ENCODE results near the gene DAPP1. TPM values are rescaled to one million over a fixed set of nuclear protein-coding genes. Genes with fewer than 3 reads are reported as not detected.

DAPP1 gene
- total RNA-seq, 1 experiment from 2014 or later: 17.6 TPM

- BruUV-seq (replicated peaks): no TSS peak
- Mint-ChIP-seq H3K27me3 (ENCODE audit: insufficient read depth, unreplicated experiment) (no peaks in the 10 kb centered on the region), H3K27ac (ENCODE audit: low read depth, unreplicated experiment) (no peak overlapping the region), H3K4me3 (ENCODE audit: unreplicated experiment) (no peak overlapping the region), H3K36me3 (ENCODE audit: insufficient read depth, unreplicated experiment) (peaks cover 31% of the 10 kb centered on the region), H3K9me3 (ENCODE audit: unreplicated experiment) (no peaks in the 10 kb centered on the region), H3K4me1 (ENCODE audit: insufficient read depth, unreplicated experiment) (peaks cover 11% of the 10 kb centered on the region)
- intact Hi-C loops (cut with micrococcal nuclease): no loop called here
- CTCF ChIA-PET: interaction anchor here (0.7 to 5.6 kb wide), 4 partner anchors 62 to 77 kb away, joined by 3 to 24 read pairs (median 10); no protein-coding TSS in a partner anchor
- TF ChIP-seq CTCF (IDR thresholded peaks at IDR 0.05; ENCODE audit: unreplicated experiment): no peak
- POLR2A ChIA-PET: interaction anchor here (0.7 to 0.8 kb wide), 2 partner anchors 8 to 23 kb away, joined by 3 read pairs; partner anchors contain the start of gene LAMTOR3
- DNase-seq (ENCODE audit: unreplicated experiment): peak; percentile 29
Observed at GRCh38 chr4:99886146-99886545, 69.5 kb downstream of the DAPP1 start.

GRCh38 chr4:99887837-99888236, 71.2 kb downstream of the DAPP1 start:
- no TSS peak for BruUV-seq (replicated peaks)
- DNase-seq (ENCODE audit: unreplicated experiment): no peak
- intact Hi-C loops (cut with micrococcal nuclease): no loop called here
- Mint-ChIP-seq H3K27ac (ENCODE audit: low read depth, unreplicated experiment) (no peak overlapping the region), H3K4me1 (ENCODE audit: insufficient read depth, unreplicated experiment) (peaks cover 21% of the 10 kb centered on the region), H3K27me3 (ENCODE audit: insufficient read depth, unreplicated experiment) (no peaks in the 10 kb centered on the region), H3K4me3 (ENCODE audit: unreplicated experiment) (no peak overlapping the region), H3K36me3 (ENCODE audit: insufficient read depth, unreplicated experiment) (peaks cover 28% of the 10 kb centered on the region), H3K9me3 (ENCODE audit: unreplicated experiment) (no peaks in the 10 kb centered on the region)
- ChIA-PET CTCF (interaction anchor here (5.6 kb wide), 1 partner anchor 79 kb away, joined by 24 read pairs; no protein-coding TSS in a partner anchor), POLR2A (no interaction called here)
- no peak for TF ChIP-seq CTCF (IDR thresholded peaks at IDR 0.05; ENCODE audit: unreplicated experiment)

GRCh38 chr4:99891351-99891750, 74.7 kb downstream of the DAPP1 start:
- Mint-ChIP-seq H3K27ac (ENCODE audit: low read depth, unreplicated experiment) (peak overlapping the region; percentile 13), H3K9me3 (ENCODE audit: unreplicated experiment) (no peaks in the 10 kb centered on the region), H3K36me3 (ENCODE audit: insufficient read depth, unreplicated experiment) (peaks cover 26% of the 10 kb centered on the region), H3K27me3 (ENCODE audit: insufficient read depth, unreplicated experiment) (no peaks in the 10 kb centered on the region), H3K4me1 (ENCODE audit: insufficient read depth, unreplicated experiment) (peaks cover 32% of the 10 kb centered on the region), H3K4me3 (ENCODE audit: unreplicated experiment) (peak overlapping the region; percentile 14)
- no peak for DNase-seq (ENCODE audit: unreplicated experiment)
- POLR2A ChIA-PET: interaction anchor here (1.2 to 2.7 kb wide), 2 partner anchors 55 to 58 kb away, joined by 4 to 10 read pairs; partner anchors contain the start of gene DNAJB14
- CTCF ChIA-PET: no interaction called here
- no TSS peak for BruUV-seq (replicated peaks)
- intact Hi-C loops (cut with micrococcal nuclease): no loop called here
- TF ChIP-seq CTCF (IDR thresholded peaks at IDR 0.05; ENCODE audit: unreplicated experiment): no peak

GRCh38 chr4:99893029-99893428, 76.4 kb downstream of the DAPP1 start:
- CTCF ChIA-PET: interaction anchor here (0.7 kb wide), 1 partner anchor 34 kb away, joined by 3 read pairs; no protein-coding TSS in a partner anchor
- no peaks in the 10 kb centered on the region for H3K9me3 Mint-ChIP-seq (ENCODE audit: unreplicated experiment)
- H3K4me1 Mint-ChIP-seq (ENCODE audit: insufficient read depth, unreplicated experiment): peaks cover 30% of the 10 kb centered on the region
- no peak for DNase-seq (ENCODE audit: unreplicated experiment)
- BruUV-seq (replicated peaks): no TSS peak
- intact Hi-C loops (cut with micrococcal nuclease): no loop called here
- peak overlapping the region; percentile 96 for H3K4me3 Mint-ChIP-seq (ENCODE audit: unreplicated experiment)
- H3K36me3 Mint-ChIP-seq (ENCODE audit: insufficient read depth, unreplicated experiment): peaks cover 23% of the 10 kb centered on the region
- H3K27me3 Mint-ChIP-seq (ENCODE audit: insufficient read depth, unreplicated experiment): no peaks in the 10 kb centered on the region
- POLR2A ChIA-PET: interaction anchor here (1.2 to 3.5 kb wide), 4 partner anchors 12 to 78 kb away, joined by 3 to 62 read pairs (median 10); partner anchors contain the start of genes DNAJB14 and H2AZ1
- peak overlapping the region; percentile 98 for H3K27ac Mint-ChIP-seq (ENCODE audit: low read depth, unreplicated experiment)
- no peak for TF ChIP-seq CTCF (IDR thresholded peaks at IDR 0.05; ENCODE audit: unreplicated experiment)
